C4-2B (cell line): Measurements from ENCODE around the gene KDM5C.
A peak's percentile ranks its signal among the peaks of the same experiment; 100 is the strongest.

Source experiments
- H3K27ac ChIP-seq: fragments of 450-650 bp; 2 replicates; pipeline ENCODE4 v1.5.1; 2017
- CTCF ChIP-seq: fragments of 450-650 bp; conservative IDR thresholded peaks from 2 replicates; pipeline ENCODE4 v1.5.1; 2017; ENCODE audit warnings: mild to moderate bottlenecking
- ZFX ChIP-seq: fragments of 450-650 bp; IDR thresholded peaks from 2 replicates; pipeline ENCODE4 v1.6.1; 2017

KDM5C gene

GRCh38 chrX:53263597-53264094 lies 38.6 kb upstream of the KDM5C start:
- no peak for TF ChIP-seq ZFX
- no peak for TF ChIP-seq CTCF
- peak overlapping the region; percentile 58 for H3K27ac ChIP-seq

GRCh38 chrX:53262918-53263394 lies 37.9 kb upstream of the KDM5C start:
- peak overlapping the region; percentile 58 for H3K27ac ChIP-seq

GRCh38 chrX:53262189-53262917 lies 37.3 kb upstream of the KDM5C start:
- TF ChIP-seq ZFX, result no peak
- no peak for TF ChIP-seq CTCF
- H3K27ac ChIP-seq, result peak overlapping the region; percentile 58

More at GRCh38 chrX:53262918-53263394, 37.9 kb upstream of the KDM5C start:
- TF ChIP-seq ZFX, result no peak
- no peak for TF ChIP-seq CTCF

- no peak for TF ChIP-seq CTCF
- no peak for TF ChIP-seq ZFX
These were observed 36.5 kb upstream of the KDM5C start for GRCh38 chrX:53261355-53261972.

GRCh38 chrX:53260836-53261235 lies 35.8 kb upstream of the KDM5C start:
- no peak overlapping the region for H3K27ac ChIP-seq
- TF ChIP-seq ZFX, result no peak
- no peak for TF ChIP-seq CTCF

More at GRCh38 chrX:53261355-53261972, 36.5 kb upstream of the KDM5C start:
- H3K27ac ChIP-seq, result no peak overlapping the region

GRCh38 chrX:53257670-53258423 lies 32.8 kb upstream of the KDM5C start:
- no peak for TF ChIP-seq CTCF
- no peak for TF ChIP-seq ZFX
- no peak overlapping the region for H3K27ac ChIP-seq
